GM19468 (cell line): ENCODE data around the gene ITPR3.
"Not testable (repeated sequence)": the region's sequence is repeated elsewhere in the genome, so short reads cannot be mapped to it uniquely, and the experiment has no call there.

Experiments
- ATAC-seq: cut with Tn5 transposase; IDR thresholded peaks from one replicate; pipeline ENCODE4 v1.9.1; 2021; ENCODE audit warnings: mild to moderate bottlenecking, moderate library complexity, moderate number of reproducible peaks; ENCODE audit not compliant: unreplicated experiment; ENCODE audit errors: extremely low read depth

The ITPR3 gene

GRCh38 chr6:33610779-33611732 is 10.1 kb upstream of the ITPR3 start:
- no peak for ATAC-seq

GRCh38 chr6:33613146-33613794 is 7.9 kb upstream of the ITPR3 start:
- ATAC-seq: no peak

- no peak for ATAC-seq
These were observed 7.3 kb upstream of the ITPR3 start for GRCh38 chr6:33613795-33614168.

DNA sequence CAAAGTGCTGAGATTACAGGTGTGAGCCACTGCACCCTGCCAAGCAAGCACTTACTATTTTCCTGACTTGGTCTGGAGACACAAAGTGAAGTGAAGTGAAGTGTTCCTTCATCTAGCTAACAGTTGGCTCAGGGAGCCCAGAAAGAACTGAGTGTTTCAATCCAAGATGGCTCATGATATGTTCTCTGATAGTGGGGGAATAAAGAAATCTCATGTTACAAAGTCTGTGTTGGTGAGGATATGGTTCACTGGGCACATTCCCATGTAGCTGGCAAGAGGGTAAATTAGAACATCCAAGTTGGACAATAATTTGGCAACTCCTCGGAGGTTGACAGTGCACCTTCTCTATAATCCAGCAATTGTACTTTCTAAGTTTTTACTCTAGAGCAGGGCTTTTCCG is 5.0 kb upstream of the ITPR3 start:
- ATAC-seq: no peak

DNA sequence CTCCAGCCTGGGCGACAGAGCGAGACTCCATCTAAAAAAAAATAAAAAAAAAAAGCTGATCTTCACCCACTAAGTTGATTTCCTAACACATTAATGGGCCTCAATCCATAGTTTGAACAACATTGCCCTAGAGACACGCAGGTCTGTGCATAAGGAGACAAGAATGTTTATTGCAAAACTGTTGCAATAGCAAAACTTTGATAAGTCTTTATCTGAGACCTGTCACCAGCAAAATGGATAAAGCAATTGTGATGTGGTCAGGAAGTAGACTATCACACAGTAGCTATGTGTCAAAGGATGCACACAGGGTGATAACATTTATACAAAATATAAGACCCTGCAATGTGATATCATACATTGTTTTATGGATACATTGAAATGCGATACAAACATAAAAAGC is 4.2 kb upstream of the ITPR3 start:
- ATAC-seq: no peak

DNA sequence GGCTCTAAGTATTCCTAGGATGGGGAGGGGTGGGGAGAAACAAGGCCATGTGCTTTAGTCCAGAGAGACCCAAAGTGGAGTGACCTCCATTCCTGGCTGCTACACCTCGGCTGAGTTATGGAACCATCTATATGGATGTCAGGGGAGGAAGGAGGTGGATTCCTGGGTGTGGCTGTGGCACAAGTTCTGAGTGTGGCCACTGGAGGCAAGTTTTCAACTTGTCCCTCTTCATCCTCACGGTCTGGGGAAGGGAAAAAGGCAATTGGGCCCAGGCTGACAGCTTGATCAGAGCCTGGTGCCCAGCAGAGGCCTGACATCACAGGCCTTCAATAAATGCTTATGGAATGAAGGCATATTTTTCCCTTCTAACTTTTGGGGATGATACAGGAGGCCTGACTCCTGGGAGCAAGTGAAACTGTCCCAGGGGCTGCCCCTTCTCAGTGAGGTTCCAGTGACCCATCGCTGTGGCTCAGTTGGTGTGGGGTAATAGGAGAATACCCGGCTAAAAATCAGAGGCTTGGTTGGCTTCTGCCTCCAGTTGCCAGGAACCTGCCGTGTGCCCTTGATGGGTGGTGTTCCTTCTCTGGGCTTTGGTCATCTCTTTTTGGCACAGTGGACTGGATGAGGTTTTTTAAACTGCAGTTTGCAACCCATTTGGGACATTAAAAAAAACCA is 1.8 kb upstream of the ITPR3 start:
- ATAC-seq: no peak

DNA sequence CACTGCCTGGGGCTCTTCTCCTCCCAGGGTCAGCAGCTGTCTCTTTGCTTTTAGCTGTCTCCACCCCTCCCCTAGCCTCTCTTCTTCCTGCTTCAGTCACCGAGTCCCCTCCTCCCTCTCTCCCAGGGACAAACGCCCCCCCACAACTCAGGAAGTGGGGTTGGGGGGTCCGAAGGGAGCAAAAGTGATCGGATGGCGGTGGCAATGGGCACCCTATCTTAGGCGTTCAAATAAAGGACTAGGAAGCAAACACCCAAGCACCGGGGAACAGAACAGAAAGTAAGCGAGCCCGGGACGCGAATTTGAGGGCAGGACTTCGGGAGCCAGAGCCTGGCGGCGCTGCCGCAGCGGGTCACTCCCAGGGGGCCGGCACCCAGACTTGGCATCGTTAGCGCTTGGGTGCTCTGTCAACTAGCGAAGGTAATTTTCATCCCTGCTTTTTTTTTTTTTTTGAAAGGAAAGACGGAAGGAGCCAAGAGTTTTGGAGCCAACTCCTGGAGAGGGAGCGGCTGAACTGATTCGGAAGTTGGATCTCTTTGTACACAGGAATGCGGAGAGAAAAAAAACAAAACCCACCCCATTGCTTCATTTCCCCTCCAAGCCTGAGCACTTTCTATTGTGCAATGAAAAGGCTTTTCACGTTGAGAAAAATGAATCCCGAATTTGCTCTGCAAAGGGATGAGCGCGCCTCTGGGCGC is 815 bp upstream of the ITPR3 start:
- no peak for ATAC-seq

- ATAC-seq: no peak
These were observed 728 bp downstream of the ITPR3 start for GRCh38 chr6:33621711-33622388.

GRCh38 chr6:33622456-33623431 is 1.6 kb downstream of the ITPR3 start:
- ATAC-seq: no peak

GRCh38 chr6:33623895-33624381 is 2.8 kb downstream of the ITPR3 start:
- no peak for ATAC-seq

GRCh38 chr6:33624856-33625255 is 3.7 kb downstream of the ITPR3 start:
- ATAC-seq: no peak

- no peak for ATAC-seq
These were observed 6.8 kb downstream of the ITPR3 start for GRCh38 chr6:33627876-33628275.

DNA sequence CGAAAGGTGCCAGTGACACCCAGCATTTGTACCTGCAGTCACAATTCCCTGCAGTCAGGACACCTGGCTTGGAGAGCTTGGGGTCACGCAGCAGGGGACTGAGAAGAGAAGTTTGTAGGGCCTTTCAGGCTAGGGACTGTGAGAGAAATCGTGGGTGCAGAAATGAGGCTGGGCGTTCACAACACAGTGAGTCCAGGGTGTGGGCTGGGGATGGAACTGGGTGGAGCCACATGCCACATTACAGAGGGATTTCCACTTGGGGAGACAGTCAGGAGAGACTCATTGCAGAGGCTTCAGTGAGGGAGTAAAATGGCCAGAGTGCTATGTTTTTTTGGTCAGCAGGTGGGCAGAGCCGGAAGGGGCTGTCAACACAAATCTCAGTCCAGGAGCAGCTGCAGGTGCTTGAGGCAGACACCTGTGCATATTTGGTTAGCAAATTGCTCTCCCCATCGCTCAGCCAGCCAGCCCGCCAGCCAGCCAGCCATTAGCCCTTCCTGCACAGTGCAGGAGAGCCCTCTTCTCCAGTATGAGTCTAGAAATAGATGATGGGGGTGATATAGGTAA is 7.4 kb downstream of the ITPR3 start:
- no peak for ATAC-seq

- no peak for ATAC-seq
These were observed 8.9 kb downstream of the ITPR3 start for GRCh38 chr6:33630014-33630413.

- not testable (repeated sequence) for ATAC-seq
These were observed 10.4 kb downstream of the ITPR3 start for GRCh38 chr6:33631521-33631920.

GRCh38 chr6:33631971-33632557 is 10.9 kb downstream of the ITPR3 start:
- ATAC-seq: no peak

- ATAC-seq: no peak
These were observed 11.5 kb downstream of the ITPR3 start for GRCh38 chr6:33632558-33633039.

- ATAC-seq: no peak
These were observed 12.0 kb downstream of the ITPR3 start for GRCh38 chr6:33633084-33633461.
